SK-N-MC (cell line): ENCODE measurements around the gene C3orf18.

ENCODE experiments used
- EZH2 ChIP-seq: fragments of 200-600 bp; sonication (generic); IDR thresholded peaks from one replicate; pipeline ENCODE4 v1.6.1; 2017; ENCODE audit warnings: antibody characterized with exemption
- POLR2AphosphoS5 ChIP-seq: IDR thresholded peaks from 2 replicates; pipeline ENCODE4 v1.6.1; 2012; ENCODE audit warnings: mild to moderate bottlenecking, low read depth, low read length, borderline replicate concordance

DNA sequence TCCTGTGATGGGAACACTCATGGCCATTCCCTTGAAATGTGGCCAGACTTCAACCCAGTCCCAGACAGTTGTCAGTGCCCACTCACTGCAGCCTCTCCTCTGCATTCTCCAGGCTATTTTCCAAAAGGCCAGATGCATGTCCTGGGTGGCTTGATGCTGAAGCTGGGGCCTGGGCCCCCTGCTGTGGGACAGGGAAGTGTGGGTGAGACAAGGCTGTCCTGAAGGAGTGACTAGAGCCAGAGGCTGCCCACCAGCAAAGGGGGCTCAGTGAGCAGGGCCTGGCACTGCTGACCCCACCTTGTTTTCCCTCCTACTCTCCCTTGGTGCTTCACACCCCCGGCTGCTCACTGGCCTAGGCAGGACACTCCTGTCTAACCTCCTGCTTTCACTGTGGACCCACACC is 32.2 kb upstream of the C3orf18 start:
- TF ChIP-seq EZH2 (no peak), POLR2AphosphoS5 (no peak)
